ENCODE data around the gene ADAM8. TPM values are rescaled to one million over a fixed set of nuclear protein-coding genes. Genes with fewer than 3 reads are reported as not detected.

Gene ADAM8
- total and polyA plus RNA-seq, 4 donors, result 4.4 to 79.2 (median 27.4) TPM

- 97% methylated on average over 15 to 16 of the region's 16 CpGs for WGBS, 2 donors
- no peak for DNase-seq
- H3K4me3 ChIP-seq, result no peak overlapping the region
- peaks cover 7 to 15% (median 11%) of the 10 kb centered on the region in 5 donors for H3K4me1 ChIP-seq (ENCODE audit: control insufficient read depth in 5 of 5, insufficient read depth in 5 of 5, low read length in 5 of 5)
- no peak overlapping the region for H3K27ac ChIP-seq (ENCODE audit: low read depth in 1 of 2, low read length in 1 of 2)
- no peaks in the 10 kb centered on the region for H3K27me3 ChIP-seq (ENCODE audit: control insufficient read depth in 3 of 3, insufficient read depth in 3 of 3, low read length in 2 of 3)
- H3K36me3 ChIP-seq (ENCODE audit: control insufficient read depth in 4 of 4, insufficient read depth in 4 of 4, low read length in 4 of 4), result peaks cover 0 to 19% (median 11%) of the 10 kb centered on the region in 4 donors
- no peak for TF ChIP-seq CTCF (IDR thresholded peaks at IDR 0.05; ENCODE audit: control extremely low read depth, extremely low read depth)
- no peak for ATAC-seq (ENCODE audit: insufficient read depth, low FRiP score)
- no peak overlapping the region for H3K9ac ChIP-seq (ENCODE audit: insufficient read depth in 1 of 2, low read length in 2 of 2)
- H3K9me3 ChIP-seq (ENCODE audit: control insufficient read depth in 4 of 4, insufficient read depth in 3 of 4, low read length in 3 of 4), result peaks cover 0 to 2% (median 0%) of the 10 kb centered on the region in 4 donors
Observed at GRCh38 chr10:133310399-133310755, 33.7 kb upstream of the ADAM8 start.

DNA sequence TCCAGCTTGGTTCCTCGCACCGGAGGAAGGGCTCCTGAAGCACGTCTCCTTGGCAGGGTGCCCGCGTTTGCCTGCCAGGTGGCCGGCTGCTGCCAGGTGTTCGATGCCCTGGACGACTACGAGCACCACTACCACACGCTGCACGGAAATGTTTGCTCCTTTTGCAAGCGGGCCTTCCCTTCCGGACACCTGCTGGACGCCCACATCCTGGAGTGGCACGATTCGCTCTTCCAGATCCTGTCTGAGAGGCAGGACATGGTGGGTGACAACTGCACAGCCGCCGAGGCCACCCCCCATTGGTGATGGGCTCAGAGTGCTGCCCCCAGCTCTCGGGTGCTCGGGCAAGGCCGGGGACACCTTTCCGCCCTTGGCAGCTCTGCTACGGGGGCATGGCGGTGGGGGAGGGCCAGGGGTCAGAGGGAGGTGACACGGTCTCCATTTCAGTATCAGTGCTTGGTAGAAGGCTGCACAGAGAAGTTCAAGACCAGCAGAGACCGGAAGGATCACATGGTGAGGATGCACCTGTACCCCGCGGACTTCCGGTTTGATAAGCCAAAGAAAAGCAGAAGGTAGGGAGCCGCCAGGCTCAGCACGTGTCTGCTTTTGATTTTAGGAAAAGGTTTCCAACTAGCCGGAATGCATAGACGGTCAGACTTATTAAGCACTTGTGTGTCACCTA lies 33.2 kb upstream of the ADAM8 start:
- Histone ChIP-seq H3K9me3 (ENCODE audit: control insufficient read depth in 4 of 4, insufficient read depth in 3 of 4, low read length in 3 of 4) (peaks cover 0 to 2% (median 0%) of the 10 kb centered on the region in 4 donors), H3K27me3 (ENCODE audit: control insufficient read depth in 3 of 3, insufficient read depth in 3 of 3, low read length in 2 of 3) (no peaks in the 10 kb centered on the region), H3K9ac (ENCODE audit: insufficient read depth in 1 of 2, low read length in 2 of 2) (no peak overlapping the region), H3K4me1 (ENCODE audit: control insufficient read depth in 5 of 5, insufficient read depth in 5 of 5, low read length in 5 of 5) (peaks cover 7 to 15% (median 11%) of the 10 kb centered on the region in 5 donors), H3K27ac (ENCODE audit: low read depth in 1 of 2, low read length in 1 of 2) (peak overlapping the region in 1 of 2 donors; percentile 82), H3K36me3 (ENCODE audit: control insufficient read depth in 4 of 4, insufficient read depth in 4 of 4, low read length in 4 of 4) (peaks cover 0 to 19% (median 11%) of the 10 kb centered on the region in 4 donors), H3K4me3 (no peak overlapping the region)
- ATAC-seq (ENCODE audit: insufficient read depth, low FRiP score), result no peak
- DNase-seq, result peak in 1 of 3 donors; percentile 29
- TF ChIP-seq CTCF (IDR thresholded peaks at IDR 0.05; ENCODE audit: control extremely low read depth, extremely low read depth), result no peak
- 84 to 88% methylated on average over 33 of the region's 33 CpGs for WGBS, 2 donors

DNA sequence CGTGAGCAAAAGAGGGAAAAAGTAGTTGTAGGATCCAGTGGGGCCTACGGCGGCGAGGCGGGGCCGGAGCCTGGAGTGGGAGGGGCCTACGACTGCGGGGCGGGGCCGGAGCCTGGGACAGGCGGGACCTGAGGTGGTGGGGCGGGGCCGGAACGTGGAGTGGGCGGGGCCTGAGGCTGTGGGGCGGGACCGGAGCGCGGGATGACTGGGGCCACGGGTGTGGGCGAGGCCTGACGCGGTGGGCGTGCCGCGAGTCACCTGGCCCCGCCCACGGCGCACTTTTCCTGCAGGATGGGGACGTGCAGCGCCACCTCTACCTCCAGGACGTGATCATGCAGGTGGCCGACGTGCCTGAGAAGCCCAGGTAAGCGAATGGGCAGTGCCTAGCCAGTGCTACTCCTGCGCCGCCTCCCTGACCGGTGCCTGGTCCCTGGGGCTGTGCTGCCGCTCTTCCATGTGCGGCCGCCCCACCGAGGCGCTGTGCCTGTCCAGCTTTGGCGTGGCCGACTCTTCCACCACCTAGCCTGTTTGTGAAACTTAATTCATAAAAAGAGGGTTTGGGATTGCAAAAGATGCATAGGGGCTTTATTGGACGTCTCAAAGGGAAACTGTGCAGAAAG lies 32.5 kb upstream of the ADAM8 start:
- peak overlapping the region in 1 of 2 donors; percentile 96 for H3K9ac ChIP-seq (ENCODE audit: insufficient read depth in 1 of 2, low read length in 2 of 2)
- peak overlapping the region; percentile 95 for H3K4me3 ChIP-seq
- DNase-seq (peak; percentile 88 to 91 (median 89)), ATAC-seq (ENCODE audit: insufficient read depth, low FRiP score) (peak; percentile 96)
- H3K27me3 ChIP-seq (ENCODE audit: control insufficient read depth in 3 of 3, insufficient read depth in 3 of 3, low read length in 2 of 3), result no peaks in the 10 kb centered on the region
- peaks cover 0 to 2% (median 0%) of the 10 kb centered on the region in 4 donors for H3K9me3 ChIP-seq (ENCODE audit: control insufficient read depth in 4 of 4, insufficient read depth in 3 of 4, low read length in 3 of 4)
- peak overlapping the region; percentile 97 to 98 for H3K27ac ChIP-seq (ENCODE audit: low read depth in 1 of 2, low read length in 1 of 2)
- WGBS, 2 donors, result 25 to 48% methylated on average over 26 to 46 of the region's 46 CpGs
- no peak for TF ChIP-seq CTCF (IDR thresholded peaks at IDR 0.05; ENCODE audit: control extremely low read depth, extremely low read depth)
- peaks cover 0 to 19% (median 11%) of the 10 kb centered on the region in 4 donors for H3K36me3 ChIP-seq (ENCODE audit: control insufficient read depth in 4 of 4, insufficient read depth in 4 of 4, low read length in 4 of 4)
- peaks cover 7 to 15% (median 11%) of the 10 kb centered on the region in 5 donors for H3K4me1 ChIP-seq (ENCODE audit: control insufficient read depth in 5 of 5, insufficient read depth in 5 of 5, low read length in 5 of 5)
